DOHH2 (cell line): ENCODE data around the gene DHCR24.

Experiments used
- EZH2phosphoT487 ChIP-seq: fragments of 200-600 bp; sonication (generic); IDR thresholded peaks from 2 replicates; pipeline ENCODE4 v1.6.1; 2017; ENCODE audit warnings: borderline replicate concordance, mild to moderate bottlenecking, antibody characterized with exemption, low read length, moderate library complexity, mixed read lengths
- TF ChIP-seq, protein P1 (sequence below): fragments of 200-600 bp; sonication (generic); IDR thresholded peaks from one replicate; pipeline ENCODE4 v1.5.1; 2014; ENCODE audit warnings: antibody characterized with exemption, mild to moderate bottlenecking, low read depth, low read length; ENCODE audit not compliant: poor library complexity, severe bottlenecking

DNA sequence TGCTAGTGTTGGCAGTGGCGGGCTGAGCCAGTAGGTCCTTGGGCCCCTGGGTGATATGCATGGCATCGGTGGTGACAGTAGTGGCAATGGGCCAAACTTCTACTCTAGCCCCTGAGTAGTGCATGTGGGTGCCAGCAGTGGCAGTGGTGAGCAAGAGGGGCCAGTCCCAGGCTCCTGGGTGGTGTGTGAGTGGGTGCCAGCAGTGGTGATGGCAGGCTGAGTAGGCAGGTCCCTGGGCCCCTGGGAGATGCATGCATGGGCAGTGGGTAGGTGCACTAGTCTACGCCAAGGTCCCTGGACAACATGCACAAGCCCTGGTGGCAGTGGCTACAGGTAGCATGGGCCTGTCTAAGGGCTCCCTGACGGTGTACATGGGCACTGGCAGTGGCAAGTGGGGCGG, 61.3 kb downstream of the DHCR24 start:
- TF ChIP-seq, protein P1, sequence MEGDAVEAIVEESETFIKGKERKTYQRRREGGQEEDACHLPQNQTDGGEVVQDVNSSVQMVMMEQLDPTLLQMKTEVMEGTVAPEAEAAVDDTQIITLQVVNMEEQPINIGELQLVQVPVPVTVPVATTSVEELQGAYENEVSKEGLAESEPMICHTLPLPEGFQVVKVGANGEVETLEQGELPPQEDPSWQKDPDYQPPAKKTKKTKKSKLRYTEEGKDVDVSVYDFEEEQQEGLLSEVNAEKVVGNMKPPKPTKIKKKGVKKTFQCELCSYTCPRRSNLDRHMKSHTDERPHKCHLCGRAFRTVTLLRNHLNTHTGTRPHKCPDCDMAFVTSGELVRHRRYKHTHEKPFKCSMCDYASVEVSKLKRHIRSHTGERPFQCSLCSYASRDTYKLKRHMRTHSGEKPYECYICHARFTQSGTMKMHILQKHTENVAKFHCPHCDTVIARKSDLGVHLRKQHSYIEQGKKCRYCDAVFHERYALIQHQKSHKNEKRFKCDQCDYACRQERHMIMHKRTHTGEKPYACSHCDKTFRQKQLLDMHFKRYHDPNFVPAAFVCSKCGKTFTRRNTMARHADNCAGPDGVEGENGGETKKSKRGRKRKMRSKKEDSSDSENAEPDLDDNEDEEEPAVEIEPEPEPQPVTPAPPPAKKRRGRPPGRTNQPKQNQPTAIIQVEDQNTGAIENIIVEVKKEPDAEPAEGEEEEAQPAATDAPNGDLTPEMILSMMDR: no peak
- TF ChIP-seq EZH2phosphoT487: no peak
